ENCODE measurements around the gene ABCD1. TPM values are rescaled to one million over a fixed set of nuclear protein-coding genes. Genes with fewer than 3 reads are reported as not detected.
A peak's percentile ranks its signal among the peaks of the same experiment; 100 is the strongest.

The ABCD1 gene
- total RNA-seq, 1 experiment from 2014 or later, result 44.9 TPM

DNA sequence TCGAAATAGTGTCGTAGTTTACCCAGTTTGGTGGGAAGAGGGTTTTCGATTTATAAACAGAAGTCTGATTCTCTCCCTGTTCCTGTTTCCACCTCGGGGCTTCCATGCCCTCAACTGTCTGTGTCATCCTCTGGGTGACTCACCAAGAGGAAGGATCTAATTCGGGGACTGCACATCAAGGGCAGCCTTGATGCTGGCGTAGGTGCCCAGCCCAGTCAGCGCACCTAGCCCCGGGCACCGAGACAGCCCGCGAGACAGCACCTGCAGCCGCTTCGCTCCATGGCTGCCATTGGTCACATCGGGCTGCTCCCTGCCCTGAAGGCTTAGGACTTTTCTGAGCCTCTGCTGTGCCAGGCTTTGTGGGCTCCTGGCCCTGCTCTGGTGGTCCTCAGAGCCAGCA lies 7.7 kb downstream of the ABCD1 start:
- Histone ChIP-seq H3K4me3 (peak overlapping the region; percentile 24; the same call in 1 of the 2 replicates), H3K9me2 (ENCODE audit: insufficient read depth) (no peaks in the 10 kb centered on the region), H3K27ac (peak overlapping the region; percentile 95), H3K79me2 (ENCODE audit: low read depth) (peaks cover 34% of the 10 kb centered on the region), H3K36me3 (ENCODE audit: low read depth) (peaks cover 13% of the 10 kb centered on the region; the same call in 1 of the 2 replicates), H4K20me1 (ENCODE audit: insufficient read depth) (no peaks in the 10 kb centered on the region), H3K4me2 (peak overlapping the region; percentile 69), H2AFZ (no peak overlapping the region), H3K9me3 (ENCODE audit: insufficient read depth, low read depth) (no peaks in the 10 kb centered on the region), H3K27me3 (ENCODE audit: insufficient read depth, low read depth) (no peaks in the 10 kb centered on the region), H3K4me1 (replicated peaks; ENCODE audit: insufficient read depth) (peaks cover 50% of the 10 kb centered on the region), H3F3A (ENCODE audit: insufficient read depth, low read depth) (peaks cover 34% of the 10 kb centered on the region)
- intact Hi-C loops (cut with micrococcal nuclease; ENCODE audit: unreplicated experiment), result no loop called here
- ChIA-PET CTCF (no interaction called here), POLR2A (ENCODE audit: unreplicated experiment) (interaction anchor here (0.7 kb wide), 1 partner anchor 47 kb away, joined by 3 read pairs; no protein-coding TSS in a partner anchor)
- BruUV-seq (replicated peaks), result no TSS peak
- peak; percentile 75 to 76 for DNase-seq
- no peak for TF ChIP-seq EZH2 (IDR thresholded peaks at IDR 0.05; ENCODE audit: low read depth)
- TF ChIP-seq, protein P1, sequence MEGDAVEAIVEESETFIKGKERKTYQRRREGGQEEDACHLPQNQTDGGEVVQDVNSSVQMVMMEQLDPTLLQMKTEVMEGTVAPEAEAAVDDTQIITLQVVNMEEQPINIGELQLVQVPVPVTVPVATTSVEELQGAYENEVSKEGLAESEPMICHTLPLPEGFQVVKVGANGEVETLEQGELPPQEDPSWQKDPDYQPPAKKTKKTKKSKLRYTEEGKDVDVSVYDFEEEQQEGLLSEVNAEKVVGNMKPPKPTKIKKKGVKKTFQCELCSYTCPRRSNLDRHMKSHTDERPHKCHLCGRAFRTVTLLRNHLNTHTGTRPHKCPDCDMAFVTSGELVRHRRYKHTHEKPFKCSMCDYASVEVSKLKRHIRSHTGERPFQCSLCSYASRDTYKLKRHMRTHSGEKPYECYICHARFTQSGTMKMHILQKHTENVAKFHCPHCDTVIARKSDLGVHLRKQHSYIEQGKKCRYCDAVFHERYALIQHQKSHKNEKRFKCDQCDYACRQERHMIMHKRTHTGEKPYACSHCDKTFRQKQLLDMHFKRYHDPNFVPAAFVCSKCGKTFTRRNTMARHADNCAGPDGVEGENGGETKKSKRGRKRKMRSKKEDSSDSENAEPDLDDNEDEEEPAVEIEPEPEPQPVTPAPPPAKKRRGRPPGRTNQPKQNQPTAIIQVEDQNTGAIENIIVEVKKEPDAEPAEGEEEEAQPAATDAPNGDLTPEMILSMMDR (conservative IDR thresholded peaks at IDR 0.05), result no peak

DNA sequence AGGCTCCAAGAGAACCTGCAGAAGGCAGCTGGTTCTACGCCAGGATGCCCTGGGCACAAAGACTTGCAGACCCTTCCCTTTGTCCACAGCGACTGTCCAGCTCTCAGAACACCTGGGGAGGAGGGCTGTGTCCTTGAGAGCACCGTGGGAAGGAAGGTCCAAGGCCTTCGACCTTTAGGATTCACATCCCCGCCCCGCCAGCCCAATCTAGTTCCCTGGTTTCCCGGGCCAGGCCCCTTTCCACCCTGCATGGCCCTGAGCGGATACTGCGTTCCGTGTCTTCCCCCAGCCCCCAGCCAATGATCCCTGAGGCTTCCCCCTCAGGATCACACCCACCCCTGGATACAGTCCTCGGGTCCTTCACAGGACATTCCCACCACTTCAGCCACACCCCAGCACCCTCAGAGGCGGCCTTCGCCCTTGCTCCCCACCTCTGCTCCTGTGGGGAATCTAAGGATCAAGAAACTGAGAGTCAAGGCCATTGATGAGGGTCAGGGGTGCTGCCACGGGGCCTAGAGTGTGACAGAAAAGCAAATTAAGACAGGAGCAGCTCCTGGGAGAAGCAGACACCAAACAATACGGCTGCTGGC lies 9.1 kb downstream of the ABCD1 start:
- Histone ChIP-seq H3K4me1 (replicated peaks; ENCODE audit: insufficient read depth) (peaks cover 37% of the 10 kb centered on the region), H3K27me3 (ENCODE audit: insufficient read depth, low read depth) (no peaks in the 10 kb centered on the region), H3F3A (ENCODE audit: insufficient read depth, low read depth) (peaks cover 28% of the 10 kb centered on the region), H2AFZ (no peak overlapping the region), H4K20me1 (ENCODE audit: insufficient read depth) (no peaks in the 10 kb centered on the region), H3K36me3 (ENCODE audit: low read depth) (peaks cover 13% of the 10 kb centered on the region; the same call in 1 of the 2 replicates), H3K4me2 (no peak overlapping the region), H3K27ac (no peak overlapping the region), H3K9me3 (ENCODE audit: insufficient read depth, low read depth) (no peaks in the 10 kb centered on the region), H3K9me2 (ENCODE audit: insufficient read depth) (no peaks in the 10 kb centered on the region), H3K4me3 (no peak overlapping the region), H3K79me2 (ENCODE audit: low read depth) (peaks cover 20% of the 10 kb centered on the region)
- intact Hi-C loops (cut with micrococcal nuclease; ENCODE audit: unreplicated experiment), result no loop called here
- ChIA-PET CTCF (no interaction called here), POLR2A (ENCODE audit: unreplicated experiment) (no interaction called here)
- TF ChIP-seq, protein P1 (conservative IDR thresholded peaks at IDR 0.05), result no peak
- TF ChIP-seq EZH2 (IDR thresholded peaks at IDR 0.05; ENCODE audit: low read depth), result no peak
- no TSS peak for BruUV-seq (replicated peaks)
- no peak for DNase-seq

DNA sequence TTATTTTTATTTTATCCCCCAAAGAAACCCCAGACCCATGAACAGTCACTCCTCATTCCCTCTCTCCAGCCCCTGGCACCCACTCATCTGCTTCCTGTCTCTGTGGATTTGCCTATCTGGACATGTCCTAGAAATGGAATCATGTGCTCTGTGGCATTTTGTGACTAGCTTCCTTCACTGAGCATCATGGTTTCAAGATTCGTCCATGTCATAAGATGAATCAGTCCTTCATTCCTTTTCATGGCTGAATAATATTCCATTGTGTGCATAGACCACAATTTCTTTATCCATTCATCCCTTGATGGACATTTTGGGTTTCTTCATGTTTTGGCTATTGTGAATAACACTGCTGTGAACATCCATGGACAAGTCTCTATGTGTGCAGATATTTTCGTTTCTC lies 10.2 kb downstream of the ABCD1 start:
- Histone ChIP-seq H3K36me3 (ENCODE audit: low read depth) (peaks cover 13% of the 10 kb centered on the region; the same call in 1 of the 2 replicates), H3K27me3 (ENCODE audit: insufficient read depth, low read depth) (no peaks in the 10 kb centered on the region), H3K4me2 (no peak overlapping the region), H3K4me1 (replicated peaks; ENCODE audit: insufficient read depth) (peaks cover 35% of the 10 kb centered on the region), H3K4me3 (no peak overlapping the region), H4K20me1 (ENCODE audit: insufficient read depth) (no peaks in the 10 kb centered on the region), H3K79me2 (ENCODE audit: low read depth) (peaks cover 9% of the 10 kb centered on the region), H2AFZ (no peak overlapping the region), H3K27ac (no peak overlapping the region), H3F3A (ENCODE audit: insufficient read depth, low read depth) (peaks cover 28% of the 10 kb centered on the region), H3K9me2 (ENCODE audit: insufficient read depth) (no peaks in the 10 kb centered on the region), H3K9me3 (ENCODE audit: insufficient read depth, low read depth) (no peaks in the 10 kb centered on the region)
- TF ChIP-seq, protein P1 (conservative IDR thresholded peaks at IDR 0.05), result no peak
- TF ChIP-seq EZH2 (IDR thresholded peaks at IDR 0.05; ENCODE audit: low read depth), result no peak
- CTCF ChIA-PET, result no interaction called here
- BruUV-seq (replicated peaks), result no TSS peak
- DNase-seq, result no peak
- intact Hi-C loops (cut with micrococcal nuclease; ENCODE audit: unreplicated experiment), result no loop called here
- POLR2A ChIA-PET (ENCODE audit: unreplicated experiment), result no interaction called here

All from PC-9 (cell line).